HG02678 (cell line): ENCODE measurements around the gene ANKRD34B.

Experiments used
- ATAC-seq: cut with Tn5 transposase; IDR thresholded peaks from one replicate; pipeline ENCODE4 v1.9.1; 2021; ENCODE audit warnings: mild to moderate bottlenecking, moderate library complexity; ENCODE audit not compliant: unreplicated experiment

ANKRD34B gene

GRCh38 chr5:80573062-80573461 lies 3.0 kb upstream of the ANKRD34B start:
- no peak for ATAC-seq

DNA sequence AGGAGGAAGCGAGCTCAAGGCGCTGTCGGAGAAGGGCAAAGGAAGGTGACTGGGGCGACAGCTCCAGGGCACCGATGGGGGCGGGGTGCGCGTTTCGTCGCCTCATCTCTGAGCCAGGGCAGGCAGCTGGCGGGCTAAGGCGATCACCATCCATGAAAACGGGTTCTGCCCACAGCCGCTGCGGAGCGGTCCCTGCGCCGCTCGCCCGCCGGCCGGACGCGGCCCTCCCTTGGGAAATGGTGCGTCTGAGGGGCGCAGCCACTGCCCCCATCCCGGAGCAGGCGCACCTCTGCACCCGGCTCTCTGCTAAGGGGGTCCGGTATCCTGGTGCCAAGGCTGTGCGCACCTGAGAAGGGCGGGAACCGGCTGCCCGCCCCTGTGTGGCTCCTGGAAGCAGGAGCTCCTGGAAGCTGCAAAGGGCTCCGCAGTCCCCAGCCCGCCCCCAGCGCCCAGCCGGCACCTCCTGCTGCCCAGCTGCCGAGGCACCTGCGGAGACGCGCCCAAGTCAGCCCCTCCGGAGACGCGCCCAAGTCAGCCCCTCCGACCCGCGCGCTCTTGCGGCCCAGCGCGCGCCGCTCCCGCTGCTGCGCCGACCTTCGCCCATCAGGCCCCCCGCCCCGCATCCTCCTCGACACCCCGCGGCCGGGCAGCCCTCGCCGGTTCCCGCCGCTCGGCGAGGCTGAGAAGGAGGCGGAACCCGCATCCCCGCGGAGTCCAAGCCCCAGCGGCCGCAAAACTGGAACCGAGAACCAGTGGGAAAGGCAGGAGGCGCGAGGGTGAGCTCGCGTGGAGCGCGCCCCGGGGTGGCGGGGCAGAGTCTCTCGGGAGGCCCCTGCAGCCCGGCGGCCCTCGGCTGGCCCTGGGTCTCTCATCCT lies 757 bp downstream of the ANKRD34B start:
- ATAC-seq = no peak

DNA sequence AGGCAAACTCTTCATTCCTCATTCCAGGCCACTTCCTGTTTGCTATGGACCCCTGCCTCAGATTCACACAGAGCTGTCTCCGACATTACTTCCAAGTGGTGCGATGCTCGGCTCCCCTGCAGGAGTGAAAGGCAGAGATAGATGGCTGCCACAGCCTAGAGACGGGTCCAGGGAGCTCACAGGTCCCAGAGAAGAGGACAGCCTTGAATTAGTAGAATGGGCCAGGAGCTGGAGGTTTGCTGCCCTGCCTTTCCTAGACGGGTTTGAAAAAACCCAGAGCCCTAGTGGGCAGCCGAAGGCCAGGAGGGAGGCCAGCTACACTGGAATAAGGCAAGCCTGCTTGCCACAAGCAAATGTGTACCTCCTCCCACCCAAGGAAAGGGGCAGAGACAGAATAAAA lies 1.8 kb downstream of the ANKRD34B start:
- no peak for ATAC-seq

GRCh38 chr5:80566711-80567259 lies 3.3 kb downstream of the ANKRD34B start:
- ATAC-seq = no peak

GRCh38 chr5:80565330-80565729 lies 4.8 kb downstream of the ANKRD34B start:
- no peak for ATAC-seq

DNA sequence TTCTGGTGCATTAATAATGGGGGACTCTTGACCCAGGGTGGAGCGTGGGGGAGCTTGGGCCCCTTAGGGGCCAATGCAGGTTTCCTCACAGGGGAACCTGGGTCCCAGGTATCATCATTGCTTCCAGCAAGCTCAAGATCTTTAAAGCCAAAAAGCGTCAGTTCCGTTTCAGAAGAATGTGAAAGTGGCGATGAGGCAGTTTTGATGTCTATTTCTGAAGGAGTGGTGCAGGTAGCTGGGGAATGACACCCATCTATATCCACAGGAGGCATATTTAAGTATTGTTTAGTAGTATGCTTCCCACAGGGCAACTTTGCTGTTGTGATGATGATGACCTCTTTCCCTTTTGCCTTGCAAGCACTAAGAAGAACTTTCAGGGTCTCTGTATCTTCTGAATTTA lies 10.8 kb downstream of the ANKRD34B start:
- ATAC-seq = no peak

DNA sequence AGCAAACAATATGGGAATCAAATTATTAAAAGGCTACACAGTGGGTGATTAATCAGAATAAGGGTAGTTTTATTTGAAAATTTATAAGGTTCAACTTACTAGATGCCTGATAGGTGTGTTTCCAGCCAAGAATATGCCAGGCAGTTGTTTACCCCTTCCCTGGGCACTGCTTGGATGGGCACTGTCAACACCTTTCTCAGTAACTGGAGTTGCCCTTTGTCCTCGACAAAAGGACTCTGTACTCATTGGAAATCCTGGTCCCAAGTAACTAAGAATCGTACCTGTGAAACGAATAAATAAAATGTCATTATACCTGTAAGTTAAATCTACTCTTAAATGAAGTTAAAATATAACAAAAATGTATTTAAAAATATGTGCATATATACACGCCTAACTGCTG lies 15.0 kb downstream of the ANKRD34B start:
- ATAC-seq = no peak

DNA sequence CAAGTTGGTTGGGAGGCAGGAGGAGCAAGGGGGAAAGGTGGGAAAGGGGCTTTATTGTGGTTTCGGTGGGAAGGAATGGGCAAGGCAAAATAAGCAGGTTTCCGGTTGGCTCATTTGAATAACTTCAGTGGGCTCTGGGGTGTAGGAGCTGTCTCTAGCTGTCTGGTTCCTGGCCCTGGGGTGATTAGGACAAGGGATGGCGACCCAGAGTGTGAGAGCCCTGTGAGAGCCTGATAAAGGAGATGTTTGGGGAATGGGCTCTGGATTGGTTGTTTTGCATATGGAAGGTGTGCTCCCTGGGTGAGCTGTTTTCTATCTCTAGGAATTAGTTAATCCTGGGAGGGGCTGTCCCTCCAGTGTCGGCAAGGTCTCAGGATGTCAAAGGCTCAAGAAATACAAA lies 15.4 kb downstream of the ANKRD34B start:
- no peak for ATAC-seq

GRCh38 chr5:80541392-80541791 lies 28.7 kb downstream of the ANKRD34B start:
- ATAC-seq = no peak

DNA sequence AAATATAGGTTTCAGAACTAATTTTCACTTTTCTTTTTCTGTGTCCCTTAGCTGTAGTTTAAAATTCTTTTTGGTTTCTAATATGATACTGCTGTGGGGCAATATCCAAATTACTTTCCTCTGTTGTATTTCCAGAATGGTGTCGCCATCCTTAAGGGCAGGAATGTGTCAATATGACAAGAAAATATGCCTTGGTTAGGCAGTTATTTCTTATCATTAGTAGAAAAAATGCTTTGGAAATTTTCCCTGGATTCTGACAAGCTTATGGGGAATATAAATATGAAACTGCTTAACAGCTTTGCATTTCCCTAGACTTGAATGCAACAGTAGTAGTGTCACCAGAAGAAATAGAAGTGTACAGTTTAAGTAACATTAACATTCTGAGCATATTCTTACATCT lies 29.4 kb downstream of the ANKRD34B start:
- ATAC-seq = no peak

DNA sequence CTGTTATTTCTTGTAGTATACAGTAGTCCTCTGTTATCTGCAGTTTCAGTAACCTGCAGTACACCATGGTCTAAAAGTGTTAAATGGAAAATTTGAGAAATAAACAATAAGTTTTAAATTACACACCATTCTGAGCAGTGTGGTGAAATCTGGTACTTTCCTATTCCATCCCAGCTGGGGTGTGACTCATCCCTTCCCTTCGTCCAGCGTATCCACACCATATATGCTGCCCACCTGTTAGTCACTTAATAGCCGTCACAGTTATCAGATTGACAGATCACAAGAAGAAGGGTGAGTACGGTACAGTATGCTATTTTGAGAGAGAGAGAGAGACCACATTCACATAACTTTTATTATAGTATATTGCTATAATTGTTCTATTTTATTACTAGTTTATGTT lies 53.3 kb downstream of the ANKRD34B start:
- ATAC-seq = no peak

- no peak for ATAC-seq
Observed at GRCh38 chr5:80509362-80509761, 60.7 kb downstream of the ANKRD34B start.

- ATAC-seq = no peak
Observed at GRCh38 chr5:80508844-80509243, 61.2 kb downstream of the ANKRD34B start.

DNA sequence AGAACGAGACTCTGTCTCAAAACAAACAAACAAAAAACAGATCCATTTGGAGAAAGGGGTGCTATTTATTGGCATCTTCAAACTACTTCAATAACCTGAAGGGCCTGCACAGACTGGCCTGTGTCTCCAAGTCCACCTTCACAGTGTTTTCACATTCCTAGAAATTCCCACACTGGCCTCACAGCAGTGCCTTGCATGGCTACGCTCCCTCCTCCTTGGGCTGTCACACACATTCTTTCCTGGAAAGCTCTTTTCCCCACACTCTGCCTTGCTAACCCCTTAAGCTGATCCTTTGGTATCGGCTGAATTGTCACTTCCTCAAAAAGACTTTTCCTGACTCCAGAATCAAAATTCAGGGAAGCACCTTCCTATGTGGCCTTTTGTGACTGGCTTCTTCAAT lies 62.4 kb downstream of the ANKRD34B start:
- no peak for ATAC-seq
